ENCODE data around the gene NT5E. TPM values are rescaled to one million over a fixed set of nuclear protein-coding genes. Genes with fewer than 3 reads are reported as not detected.
A peak's percentile ranks its signal among the peaks of the same experiment; 100 is the strongest.
"Not testable (repeated sequence)": the region's sequence is repeated elsewhere in the genome, so short reads cannot be mapped to it uniquely, and the experiment has no call there.

NT5E gene
- total RNA-seq, 1 experiment from 2014 or later: 0.52 TPM

- H4K5ac ChIP-seq (ENCODE audit: insufficient read length, low read depth, low read length): peak overlapping the region; percentile 41
- Mint-ChIP-seq H3K27me3 (ENCODE audit: low read depth) (peaks cover 2% of the 10 kb centered on the region; the same call in 1 of the 2 replicates), H3K4me3 (0 out of 5 replicates have a peak overlapping the region, but pooled peaks of 1 of the 2 experiments have one; percentile 19), H3K27ac (peak overlapping the region in 2 of 3 experiments; percentile 18 to 78; a peak in 2 of 7 replicates), H3K9me3 (no peaks in the 10 kb centered on the region), H3K36me3 (ENCODE audit: insufficient read depth in 1 of 3, low read depth in 3 of 3) (peaks cover 0 to 1% (median 0%) of the 10 kb centered on the region in 3 experiments; a peak in 1 of 7 replicates), H3K4me1 (peaks cover 27 to 45% of the 10 kb centered on the region in 2 experiments)
- no peak overlapping the region for H4K8ac ChIP-seq (replicated peaks; ENCODE audit: insufficient read length, low read depth, low read length)
- no peaks in the 10 kb centered on the region for H3K79me1 ChIP-seq (ENCODE audit: insufficient read depth, low read depth, low read length, poor library complexity, severe bottlenecking)
- no peak overlapping the region for H3K9ac ChIP-seq (ENCODE audit: extremely low read depth, insufficient read length, low read length)
- WGBS (ENCODE audit: extremely low coverage, insufficient read length, low lambda C conversion rate): no CpG with 5 or more reads among the region's 2 CpGs
- no peak overlapping the region for H3K4me2 ChIP-seq (ENCODE audit: insufficient read depth, insufficient read length, low read length)
- peak overlapping the region; percentile 74 for H3K14ac ChIP-seq (ENCODE audit: insufficient read depth, low read length)
- H3K79me2 ChIP-seq (ENCODE audit: insufficient read depth, low read length): no peaks in the 10 kb centered on the region
- 0 out of 2 replicates have a peak, but pooled peaks cover 3% of the 10 kb centered on the region for H3K27me3 ChIP-seq (ENCODE audit: insufficient read depth, low read length)
- H3K18ac ChIP-seq (ENCODE audit: insufficient read length, low read depth, low read length): peak overlapping the region; percentile 58
- H2BK120ac ChIP-seq (ENCODE audit: low read depth, low read length, poor library complexity, severe bottlenecking): no peak overlapping the region
- peaks cover 15% of the 10 kb centered on the region; the same call in 1 of the 2 replicates for H3K4me1 ChIP-seq (ENCODE audit: insufficient read depth, low read length)
- H3K27ac ChIP-seq (ENCODE audit: insufficient read length, low read depth, low read length): peak overlapping the region; percentile 75
- peak overlapping the region; percentile 60 for H3K56ac ChIP-seq (ENCODE audit: insufficient read length, low read depth, low read length)
- TF ChIP-seq CTCF (conservative IDR thresholded peaks at IDR 0.05): no peak
- no peak overlapping the region for H3K23ac ChIP-seq (ENCODE audit: insufficient read length, low read depth, low read length)
- no peak overlapping the region for H2BK20ac ChIP-seq (ENCODE audit: low read depth, low read length, poor library complexity, severe bottlenecking)
- H2BK5ac ChIP-seq (ENCODE audit: insufficient read length, low read length): no peak overlapping the region
- peak overlapping the region; percentile 88 for H2BK12ac ChIP-seq (ENCODE audit: insufficient read length, low read depth, low read length)
- no peak overlapping the region for H4K91ac ChIP-seq (ENCODE audit: insufficient read length, low read depth, low read length)
- no peak for DNase-seq
- H2AFZ ChIP-seq (ENCODE audit: low read length): peak overlapping the region; percentile 36
- no peaks in the 10 kb centered on the region for H4K20me1 ChIP-seq (ENCODE audit: control insufficient read depth, insufficient read depth, insufficient read length)
- peak overlapping the region; percentile 43 for H2AK5ac ChIP-seq (ENCODE audit: insufficient read length, low read length)
- H3K9me3 ChIP-seq (ENCODE audit: control insufficient read depth, low read depth, low read length): no peaks in the 10 kb centered on the region
- no peak overlapping the region for H3T11ph ChIP-seq (ENCODE audit: low read length)
- no peak overlapping the region for H3K4ac ChIP-seq (ENCODE audit: low read depth, low read length)
- H2BK15ac ChIP-seq (ENCODE audit: low read depth, low read length): no peak overlapping the region; the same call in 1 of the 2 replicates
- H3K23me2 ChIP-seq (ENCODE audit: insufficient read length, low read depth, low read length, poor library complexity, severe bottlenecking): no peaks in the 10 kb centered on the region
Measured at GRCh38 chr6:85403331-85404015, 46.4 kb upstream of the NT5E start.

- H3K9me3 Mint-ChIP-seq; H3K18ac ChIP-seq (ENCODE audit: insufficient read length, low read depth, low read length); H2BK12ac ChIP-seq (ENCODE audit: insufficient read length, low read depth, low read length); H2BK20ac ChIP-seq (ENCODE audit: low read depth, low read length, poor library complexity, severe bottlenecking); H3K9me3 ChIP-seq (ENCODE audit: control insufficient read depth, low read depth, low read length); H3K56ac ChIP-seq (ENCODE audit: insufficient read length, low read depth, low read length); H3K27me3 ChIP-seq (ENCODE audit: insufficient read depth, low read length); H3K79me2 ChIP-seq (ENCODE audit: insufficient read depth, low read length); H3K4ac ChIP-seq (ENCODE audit: low read depth, low read length); H2AFZ ChIP-seq (ENCODE audit: low read length); H3K36me3 Mint-ChIP-seq (ENCODE audit: insufficient read depth in 1 of 3, low read depth in 3 of 3); H4K8ac ChIP-seq (replicated peaks; ENCODE audit: insufficient read length, low read depth, low read length); H3T11ph ChIP-seq (ENCODE audit: low read length); H2AK5ac ChIP-seq (ENCODE audit: insufficient read length, low read length); H2BK5ac ChIP-seq (ENCODE audit: insufficient read length, low read length); H3K14ac ChIP-seq (ENCODE audit: insufficient read depth, low read length); H3K79me1 ChIP-seq (ENCODE audit: insufficient read depth, low read depth, low read length, poor library complexity, severe bottlenecking); DNase-seq; H3K4me3 Mint-ChIP-seq; H3K4me2 ChIP-seq (ENCODE audit: insufficient read depth, insufficient read length, low read length); H3K23ac ChIP-seq (ENCODE audit: insufficient read length, low read depth, low read length); H2BK15ac ChIP-seq (ENCODE audit: low read depth, low read length); H3K27ac ChIP-seq (ENCODE audit: insufficient read length, low read depth, low read length); H3K9ac ChIP-seq (ENCODE audit: extremely low read depth, insufficient read length, low read length); H3K23me2 ChIP-seq (ENCODE audit: insufficient read length, low read depth, low read length, poor library complexity, severe bottlenecking); H2BK120ac ChIP-seq (ENCODE audit: low read depth, low read length, poor library complexity, severe bottlenecking); H4K5ac ChIP-seq (ENCODE audit: insufficient read length, low read depth, low read length); H4K20me1 ChIP-seq (ENCODE audit: control insufficient read depth, insufficient read depth, insufficient read length); H3K27me3 Mint-ChIP-seq (ENCODE audit: low read depth); H4K91ac ChIP-seq (ENCODE audit: insufficient read length, low read depth, low read length): not testable (repeated sequence)
- Mint-ChIP-seq H3K4me1 (peaks cover 27 to 39% of the 10 kb centered on the region in 2 experiments), H3K27ac (peak overlapping the region in 2 of 3 experiments; percentile 6 to 17; a peak in 2 of 7 replicates)
- peaks cover 15% of the 10 kb centered on the region; the same call in 1 of the 2 replicates for H3K4me1 ChIP-seq (ENCODE audit: insufficient read depth, low read length)
- no CpG with 5 or more reads among the region's 4 CpGs for WGBS (ENCODE audit: extremely low coverage, insufficient read length, low lambda C conversion rate)
Measured at GRCh38 chr6:85404016-85404563, 45.8 kb upstream of the NT5E start.
